ENCODE results near the gene UMAD1. TPM values are rescaled to one million over a fixed set of nuclear protein-coding genes. Genes with fewer than 3 reads are reported as not detected.

UMAD1 gene
- total and polyA plus RNA-seq, 11 donors, result 3.5 to 19.7 (median 15.3) TPM

DNA sequence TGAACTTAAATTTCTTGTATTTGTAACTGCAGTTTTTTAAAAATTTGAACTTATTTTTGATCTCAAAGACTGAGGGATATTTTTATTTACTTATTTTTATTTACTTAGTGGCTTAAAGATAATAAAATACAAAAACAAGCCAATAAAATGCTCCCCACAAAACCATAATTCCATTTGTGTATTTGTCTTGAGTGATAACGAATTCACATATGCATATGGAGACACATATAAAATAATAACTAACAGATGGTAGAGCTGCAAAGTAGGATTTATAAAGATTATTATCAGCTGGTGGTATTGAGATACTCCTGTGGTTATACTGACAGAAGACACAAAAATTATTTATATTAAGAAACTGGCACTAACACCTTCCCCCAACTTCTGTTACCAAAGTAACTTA, 168.1 kb downstream of the UMAD1 start:
- ATAC-seq, result no peak
- Histone ChIP-seq H3K27ac (no peak overlapping the region), H3K9me3 (no peaks in the 10 kb centered on the region), H3K27me3 (no peaks in the 10 kb centered on the region), H3K36me3 (no peaks in the 10 kb centered on the region), H3K4me1 (no peaks in the 10 kb centered on the region), H3K4me3 (no peak overlapping the region)
- intact Hi-C loops (cut with DNase I), result no loop called here
- 97 to 100% (median 98%) methylated on average over 1 of the region's 1 CpG for WGBS, 4 donors
- DNase-seq, result no peak
- TF ChIP-seq POLR2A (IDR thresholded peaks at IDR 0.05), result no peak
- TF ChIP-seq, protein P1, sequence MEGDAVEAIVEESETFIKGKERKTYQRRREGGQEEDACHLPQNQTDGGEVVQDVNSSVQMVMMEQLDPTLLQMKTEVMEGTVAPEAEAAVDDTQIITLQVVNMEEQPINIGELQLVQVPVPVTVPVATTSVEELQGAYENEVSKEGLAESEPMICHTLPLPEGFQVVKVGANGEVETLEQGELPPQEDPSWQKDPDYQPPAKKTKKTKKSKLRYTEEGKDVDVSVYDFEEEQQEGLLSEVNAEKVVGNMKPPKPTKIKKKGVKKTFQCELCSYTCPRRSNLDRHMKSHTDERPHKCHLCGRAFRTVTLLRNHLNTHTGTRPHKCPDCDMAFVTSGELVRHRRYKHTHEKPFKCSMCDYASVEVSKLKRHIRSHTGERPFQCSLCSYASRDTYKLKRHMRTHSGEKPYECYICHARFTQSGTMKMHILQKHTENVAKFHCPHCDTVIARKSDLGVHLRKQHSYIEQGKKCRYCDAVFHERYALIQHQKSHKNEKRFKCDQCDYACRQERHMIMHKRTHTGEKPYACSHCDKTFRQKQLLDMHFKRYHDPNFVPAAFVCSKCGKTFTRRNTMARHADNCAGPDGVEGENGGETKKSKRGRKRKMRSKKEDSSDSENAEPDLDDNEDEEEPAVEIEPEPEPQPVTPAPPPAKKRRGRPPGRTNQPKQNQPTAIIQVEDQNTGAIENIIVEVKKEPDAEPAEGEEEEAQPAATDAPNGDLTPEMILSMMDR (IDR thresholded peaks at IDR 0.05), result no peak

GRCh38 chr7:7810380-7810779, 169.8 kb downstream of the UMAD1 start:
- 95 to 98% (median 97%) methylated on average over 1 of the region's 1 CpG for WGBS, 4 donors
- intact Hi-C loops (cut with DNase I), result loop anchor here in 1 of 10 donors (10.0 kb wide), 1 partner anchor 64 kb away; no protein-coding TSS in a partner anchor

DNA sequence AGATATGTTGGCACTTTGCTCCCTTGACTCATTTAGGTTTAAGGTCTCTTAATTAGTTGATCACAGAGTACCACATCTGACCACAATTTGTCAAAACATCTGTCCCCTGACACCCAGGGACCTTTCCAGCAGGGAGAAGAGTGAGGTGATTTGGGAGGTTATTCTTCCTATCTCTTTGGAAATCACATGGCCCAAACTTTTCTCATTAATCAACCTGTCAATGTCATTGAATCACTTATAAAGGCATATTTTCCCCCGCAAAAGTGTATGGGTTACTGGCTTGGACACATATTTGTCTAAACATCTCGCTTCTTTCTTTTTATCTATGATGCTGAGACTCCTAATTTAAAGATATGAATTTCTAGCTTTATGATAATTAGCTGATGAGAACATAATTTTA, 170.3 kb downstream of the UMAD1 start:
- H3K4me3 ChIP-seq, result no peak overlapping the region
- H3K4me1 ChIP-seq, result peaks cover 0 to 5% (median 0%) of the 10 kb centered on the region in 12 donors
- intact Hi-C loops (cut with DNase I), result loop anchor here in 1 of 10 donors (10.0 kb wide), 1 partner anchor 64 kb away; no protein-coding TSS in a partner anchor
- no peak for TF ChIP-seq POLR2A (IDR thresholded peaks at IDR 0.05)
- TF ChIP-seq, protein P1 (IDR thresholded peaks at IDR 0.05), result no peak
- H3K27ac ChIP-seq, result no peak overlapping the region
- ATAC-seq, result no peak
- 91 to 96% (median 93%) methylated on average over 2 of the region's 2 CpGs for WGBS, 4 donors
- DNase-seq, result no peak
- no peaks in the 10 kb centered on the region for H3K36me3 ChIP-seq
- H3K9me3 ChIP-seq, result no peaks in the 10 kb centered on the region
- no peaks in the 10 kb centered on the region for H3K27me3 ChIP-seq

More at GRCh38 chr7:7810380-7810779, 169.8 kb downstream of the UMAD1 start:
- Histone ChIP-seq H3K27ac (no peak overlapping the region), H3K4me1 (peaks cover 0 to under 1% (median 0%) of the 10 kb centered on the region in 12 donors), H3K9me3 (no peaks in the 10 kb centered on the region), H3K36me3 (no peaks in the 10 kb centered on the region), H3K27me3 (no peaks in the 10 kb centered on the region), H3K4me3 (no peak overlapping the region)
- ATAC-seq, result no peak
- DNase-seq, result no peak
- no peak for TF ChIP-seq POLR2A (IDR thresholded peaks at IDR 0.05)

- ATAC-seq (no peak), DNase-seq (no peak)
- WGBS, 4 donors, result 94 to 100% (median 98%) methylated on average over 1 of the region's 1 CpG
- TF ChIP-seq POLR2A (IDR thresholded peaks at IDR 0.05), result no peak
- TF ChIP-seq, protein P1 (IDR thresholded peaks at IDR 0.05), result no peak
- Histone ChIP-seq H3K4me3 (no peak overlapping the region), H3K9me3 (no peaks in the 10 kb centered on the region), H3K4me1 (peaks cover 0 to 15% (median 0%) of the 10 kb centered on the region in 12 donors), H3K27ac (no peak overlapping the region), H3K27me3 (no peaks in the 10 kb centered on the region), H3K36me3 (no peaks in the 10 kb centered on the region)
- intact Hi-C loops (cut with DNase I), result loop anchor here in 1 of 10 donors (10.0 kb wide), 1 partner anchor 63 kb away; no protein-coding TSS in a partner anchor
Measured at GRCh38 chr7:7812112-7812511, 171.6 kb downstream of the UMAD1 start.

DNA sequence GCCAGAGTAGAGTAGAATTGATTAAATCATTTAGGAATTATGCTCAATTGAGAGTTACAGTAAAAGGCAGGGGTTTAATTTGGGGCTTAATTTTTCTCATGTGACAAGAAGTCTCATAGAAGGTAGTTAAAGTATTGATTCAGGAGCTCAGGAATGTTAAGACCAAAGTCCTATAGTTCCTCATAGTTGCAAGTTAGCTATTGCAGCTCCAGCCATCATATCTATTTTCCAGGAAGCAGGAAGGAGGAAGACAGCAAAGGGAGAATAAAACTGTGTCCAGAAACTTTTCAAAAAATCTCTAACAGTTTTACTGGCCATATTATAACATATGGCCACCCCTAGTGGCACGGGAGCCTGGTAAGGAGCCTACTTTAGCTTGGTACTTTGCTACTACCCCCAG, 174.8 kb downstream of the UMAD1 start:
- DNase-seq (no peak), ATAC-seq (no peak)
- Histone ChIP-seq H3K4me3 (no peak overlapping the region), H3K9me3 (no peaks in the 10 kb centered on the region), H3K27me3 (no peaks in the 10 kb centered on the region), H3K4me1 (peaks cover 0 to 15% (median 0%) of the 10 kb centered on the region in 12 donors), H3K27ac (no peak overlapping the region), H3K36me3 (no peaks in the 10 kb centered on the region)
- 91 to 100% (median 98%) methylated on average over 1 of the region's 1 CpG for WGBS, 4 donors
- TF ChIP-seq, protein P1 (IDR thresholded peaks at IDR 0.05), result no peak
- TF ChIP-seq POLR2A (IDR thresholded peaks at IDR 0.05), result no peak
- intact Hi-C loops (cut with DNase I), result loop anchor here in 1 of 10 donors (10.0 kb wide), 1 partner anchor 59 kb away; no protein-coding TSS in a partner anchor

Measured in heart left ventricle (tissue), 16 donors.